ENCODE measurements around the gene LSM3. TPM values are rescaled to one million over a fixed set of nuclear protein-coding genes. Genes with fewer than 3 reads are reported as not detected.

LSM3 gene
- total and polyA plus RNA-seq, 2 of the 4 experiments (the other 2 are of a cell fraction), result 3.4 to 11.5 TPM

DNA sequence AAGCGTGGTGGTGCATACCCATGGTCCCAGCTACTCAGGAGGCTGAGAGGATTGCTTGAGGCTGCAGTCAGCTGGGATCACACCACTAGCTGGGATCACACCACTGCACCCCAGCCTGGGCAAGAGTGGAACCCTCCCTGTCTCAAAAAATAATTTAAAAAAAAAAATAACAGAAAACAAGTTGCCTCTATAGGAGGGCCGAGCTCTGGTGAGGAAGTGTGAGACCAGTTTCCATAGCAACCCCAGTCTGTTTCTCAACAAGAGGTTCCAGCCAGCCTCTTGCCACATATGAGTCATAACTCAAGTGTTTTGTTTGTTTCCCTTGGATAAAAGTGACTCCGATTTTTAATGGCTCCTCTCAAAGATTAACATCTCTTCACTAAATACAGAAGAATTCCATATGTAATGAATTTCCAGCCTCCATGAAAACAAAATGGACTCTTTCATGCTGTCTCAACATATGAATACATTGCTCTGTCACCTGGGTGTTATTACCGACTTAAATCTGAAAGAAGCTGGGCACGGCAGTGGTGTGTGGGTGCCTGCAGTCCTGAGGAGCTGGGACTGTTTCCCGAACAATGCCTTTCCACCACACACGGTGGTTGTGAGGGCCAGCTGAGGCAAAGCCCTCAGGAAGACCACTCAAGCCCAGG lies 34.1 kb upstream of the LSM3 start (continued):
- TF ChIP-seq FOS (IDR thresholded peaks at IDR 0.05; ENCODE audit: low read depth, low read length), result peak; percentile 97
- TF ChIP-seq BHLHE40 (IDR thresholded peaks at IDR 0.05; ENCODE audit: low read depth, low read length), result peak; percentile 63

DNA sequence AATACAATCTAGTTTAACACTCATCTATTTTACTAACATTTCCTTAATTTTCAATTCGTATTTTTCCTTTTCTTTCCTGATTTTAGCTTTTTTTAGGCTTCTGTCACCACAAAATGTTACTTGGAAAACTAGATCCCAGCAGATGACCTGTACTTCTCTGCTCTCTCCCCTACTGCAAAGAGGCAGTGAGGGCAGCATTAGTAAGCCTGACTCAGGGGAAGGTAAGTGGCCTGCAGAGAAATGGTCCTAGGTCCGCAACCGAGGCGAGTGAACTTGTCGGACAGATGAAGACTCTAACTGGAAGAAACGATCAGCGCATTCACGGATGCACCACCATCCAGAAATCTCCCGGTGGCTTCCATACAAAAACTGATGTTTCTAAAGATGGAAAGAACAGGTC lies 33.4 kb upstream of the LSM3 start:
- peak overlapping the region; percentile 85; the same call in 1 of the 2 replicates for H2AK5ac ChIP-seq (ENCODE audit: low read depth, low read length)
- H4K8ac ChIP-seq (ENCODE audit: low read depth in 2 of 2, low read length in 2 of 2), result peak overlapping the region in 1 of 2 experiments; percentile 72; a peak in 2 of 4 replicates
- peak overlapping the region; percentile 95 for H3K27ac ChIP-seq (ENCODE audit: insufficient read depth, low read length)
- peak overlapping the region; percentile 68 for H2AK9ac ChIP-seq (replicated peaks; ENCODE audit: low read depth, low read length, poor library complexity)
- peak overlapping the region; percentile 13; the same call in 1 of the 2 replicates for H3K9ac ChIP-seq (ENCODE audit: low read depth, low read length)
- H2BK15ac ChIP-seq (ENCODE audit: low read depth, low read length), result peak overlapping the region; percentile 12; the same call in 2 of the 3 replicates
- no TSS peak for BruUV-seq (replicated peaks)
- no peaks in the 10 kb centered on the region for H3K27me3 ChIP-seq (ENCODE audit: control insufficient read depth, insufficient read depth, low read length)
- H4K91ac ChIP-seq (ENCODE audit: insufficient read depth, low read depth, low read length), result peak overlapping the region; percentile 89
- H3K4me2 ChIP-seq (ENCODE audit: low read depth, low read length), result peak overlapping the region; percentile 25; the same call in 1 of the 2 replicates
- peak overlapping the region; percentile 81 for H2BK20ac ChIP-seq (ENCODE audit: low read depth, low read length)
- H3K56ac ChIP-seq (ENCODE audit: extremely low read depth, insufficient read depth, low read length), result peak overlapping the region; percentile 59; the same call in 1 of the 2 replicates
- 80% methylated on average over 2 of the region's 9 CpGs; no CpG with 5 or more reads in 1 of the 2 experiments for WGBS, 2 experiments (ENCODE audit: extremely low coverage in 2 of 2, insufficient read length in 1 of 2)
- H3K18ac ChIP-seq (ENCODE audit: low read depth, low read length), result peak overlapping the region; percentile 87
- peaks cover 29% of the 10 kb centered on the region for H3K4me1 ChIP-seq (ENCODE audit: control insufficient read depth, insufficient read depth, low read length)
- intact Hi-C loops (cut with micrococcal nuclease) (no loop called here), dilution Hi-C loops (cut with HindIII; ENCODE audit: low sequenced_read_pairs, unreplicated experiment) (no loop called here), in situ Hi-C loops (cut with MboI; ENCODE audit: low sequenced_read_pairs) (loop anchor here (25.0 kb wide), 1 partner anchor 108 kb away; no protein-coding TSS in a partner anchor)
- peak overlapping the region; percentile 36 for H2AFZ ChIP-seq (replicated peaks; ENCODE audit: low read length, poor library complexity)
- H3K23ac ChIP-seq (ENCODE audit: low read depth, low read length), result peak overlapping the region; percentile 69
- TF ChIP-seq BHLHE40 (IDR thresholded peaks at IDR 0.05; ENCODE audit: low read depth, low read length), result no peak
- TF ChIP-seq CEBPB (IDR thresholded peaks at IDR 0.05; ENCODE audit: low read depth, low read length), result no peak
- no peak for TF ChIP-seq RAD21 (IDR thresholded peaks at IDR 0.05; ENCODE audit: low read length)
- H3K79me1 ChIP-seq (ENCODE audit: low read depth in 1 of 2, low read length in 2 of 2), result peaks cover 0 to 19% of the 10 kb centered on the region in 2 experiments; a peak in 1 of 4 replicates
- peak overlapping the region; percentile 85 for H4K5ac ChIP-seq (ENCODE audit: low read depth, low read length)
- ChIA-PET POLR2A (ENCODE audit: unreplicated experiment) (interaction anchor here (1.1 kb wide), 1 partner anchor 33 kb away, joined by 3 read pairs; the partner anchor contains the start of genes LSM3 and XPC), CTCF (interaction anchor here (2.3 kb wide), 1 partner anchor 20 kb away, joined by 11 read pairs; the partner anchor contains the start of genes CHCHD4 and TMEM43)
- H3K9me1 ChIP-seq (ENCODE audit: insufficient read depth, low read length), result peaks cover 24% of the 10 kb centered on the region; the same call in 1 of the 2 replicates
- H3K9me3 ChIP-seq (ENCODE audit: control insufficient read depth, insufficient read depth, low read length), result no peaks in the 10 kb centered on the region
- H2BK120ac ChIP-seq (ENCODE audit: low read depth, low read length), result peak overlapping the region; percentile 88
- H4K20me1 ChIP-seq (ENCODE audit: insufficient read depth, low read length), result peaks cover 7% of the 10 kb centered on the region
- no peak overlapping the region for H3K4me3 ChIP-seq (ENCODE audit: insufficient read depth, low read depth, low read length)
- H3K4ac ChIP-seq (ENCODE audit: low read depth, low read length), result peak overlapping the region; percentile 92
- peaks cover 55% of the 10 kb centered on the region for H3K36me3 ChIP-seq (ENCODE audit: control insufficient read depth, insufficient read depth, low read length)
- ATAC-seq (ENCODE audit: low read depth) (no peak), DNase-seq (peak; percentile 60)
- peak overlapping the region; percentile 82 for H2BK5ac ChIP-seq (ENCODE audit: low read depth, low read length, poor library complexity, severe bottlenecking)
- peak overlapping the region; percentile 46; the same call in 1 of the 2 replicates for H3K14ac ChIP-seq (replicated peaks; ENCODE audit: low read depth, low read length)
